GM18867 (cell line): ENCODE measurements around the gene THRSP.
"Not testable (repeated sequence)": the region's sequence is repeated elsewhere in the genome, so short reads cannot be mapped to it uniquely, and the experiment has no call there.

Experiments
- ATAC-seq: cut with Tn5 transposase; IDR thresholded peaks from one replicate; pipeline ENCODE4 v1.9.1; 2021; ENCODE audit warnings: mild to moderate bottlenecking, moderate library complexity; ENCODE audit not compliant: unreplicated experiment

THRSP gene

GRCh38 chr11:78086521-78087074 is 22.9 kb downstream of the THRSP start:
- not testable (repeated sequence) for ATAC-seq

GRCh38 chr11:78094250-78094649 is 30.6 kb downstream of the THRSP start:
- no peak for ATAC-seq

GRCh38 chr11:78097666-78098385 is 34.2 kb downstream of the THRSP start:
- no peak for ATAC-seq

DNA sequence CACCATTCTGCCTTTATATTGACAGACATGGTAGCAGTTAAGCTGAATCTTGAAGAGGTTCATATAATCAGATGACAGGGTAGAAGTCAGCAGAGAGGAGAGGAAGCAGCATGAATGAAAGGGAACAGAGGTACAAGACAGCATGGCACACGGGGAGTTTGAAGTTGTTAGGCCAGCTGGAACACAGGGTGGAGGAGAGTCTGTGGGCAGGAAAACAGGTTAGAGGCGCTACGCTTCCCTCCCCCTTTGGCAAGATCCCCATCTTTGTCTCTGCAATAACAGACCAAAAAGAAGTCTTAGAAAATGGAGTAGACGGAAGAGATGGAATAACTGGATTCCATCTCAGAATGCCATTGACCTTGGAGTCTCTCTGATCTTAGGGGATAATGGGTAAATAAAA is 36.0 kb downstream of the THRSP start:
- no peak for ATAC-seq

DNA sequence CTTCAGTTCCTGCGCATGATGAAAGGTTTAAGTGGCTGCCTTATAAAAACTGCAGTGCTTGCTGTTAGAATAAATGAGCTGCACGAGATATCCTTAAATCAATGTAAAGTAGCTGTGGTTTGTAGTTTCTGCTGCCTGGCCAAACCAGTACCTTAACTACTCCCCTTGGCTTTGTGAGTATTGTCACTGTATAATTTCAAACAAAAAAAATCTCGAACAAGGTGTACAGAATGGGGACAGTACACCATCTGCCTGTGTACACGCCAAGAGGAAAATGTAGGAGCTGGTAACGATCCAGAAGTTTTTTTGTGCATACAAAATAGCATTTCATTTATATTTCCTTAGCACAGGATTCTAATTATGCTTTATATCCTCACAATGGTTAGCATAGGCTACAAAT is 36.6 kb downstream of the THRSP start:
- no peak for ATAC-seq

GRCh38 chr11:78100676-78101472 is 37.2 kb downstream of the THRSP start:
- no peak for ATAC-seq

GRCh38 chr11:78109081-78110015 is 45.7 kb downstream of the THRSP start:
- no peak for ATAC-seq

GRCh38 chr11:78110351-78110750 is 46.7 kb downstream of the THRSP start:
- ATAC-seq, result no peak

GRCh38 chr11:78110830-78111229 is 47.2 kb downstream of the THRSP start:
- no peak for ATAC-seq

DNA sequence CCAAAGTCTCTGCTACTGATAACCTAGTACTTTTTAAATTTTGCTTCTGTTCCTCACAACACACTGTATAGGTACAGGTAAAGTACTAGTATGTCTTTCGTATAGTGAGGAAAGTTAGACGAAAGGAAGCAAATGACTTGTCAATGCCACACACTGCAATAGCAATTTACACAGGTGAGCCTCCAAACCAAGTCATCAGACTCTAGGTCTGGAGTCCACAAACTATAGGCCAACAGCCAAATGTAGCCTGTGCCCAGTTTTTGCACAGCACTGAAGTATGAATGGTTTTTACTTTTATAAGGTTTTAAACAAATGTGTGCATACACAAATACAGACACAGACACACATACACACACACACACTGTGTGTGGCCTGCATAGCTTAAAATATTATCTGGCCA is 47.6 kb downstream of the THRSP start:
- ATAC-seq, result no peak

DNA sequence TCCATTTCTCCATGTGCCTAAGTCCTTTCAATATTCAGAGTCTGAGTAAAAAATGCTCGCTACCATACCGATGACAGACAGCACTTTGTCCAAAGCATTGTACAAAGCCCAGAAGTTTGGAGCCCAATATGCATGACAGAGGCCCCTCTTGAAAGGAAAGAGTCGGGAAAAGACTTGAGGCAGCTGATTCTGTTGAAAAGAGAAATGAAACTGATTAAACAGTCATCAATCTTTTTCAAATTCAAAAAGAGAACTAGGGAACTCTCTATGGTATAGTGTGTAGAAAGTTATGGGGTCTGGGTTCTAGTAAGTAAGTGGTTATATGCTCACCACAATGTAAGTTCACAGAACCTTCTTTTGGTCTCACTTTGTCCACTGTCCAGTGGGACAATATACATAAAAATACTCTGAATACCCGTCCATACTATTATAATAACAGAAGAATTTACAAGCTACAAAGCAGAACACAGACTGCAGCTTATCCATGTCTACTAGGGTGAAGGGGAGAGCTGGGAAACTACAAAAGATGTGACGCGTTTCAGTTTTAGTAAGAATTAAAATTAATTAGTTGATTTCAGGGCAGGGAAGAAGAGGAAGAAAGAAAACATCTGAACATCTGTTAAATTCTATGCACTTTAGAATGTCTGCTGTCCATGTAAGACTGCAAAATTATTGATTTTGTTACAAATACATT is 49.1 kb downstream of the THRSP start:
- ATAC-seq, result peak; percentile 86
